Chondrocyte (in vitro differentiated cells): ENCODE measurements around the gene PTDSS2. TPM values are rescaled to one million over a fixed set of nuclear protein-coding genes. Genes with fewer than 3 reads are reported as not detected.

Source experiments
- DNase-seq: peaks from one replicate; pipeline ENCODE4 v3.0.0; 2021; ENCODE audit warnings: mixed read lengths, low spot score
- H3K27ac Mint-ChIP-seq: one replicate; pipeline ENCODE4 v1.8.0; 2021; ENCODE audit warnings: mild to moderate bottlenecking, moderate library complexity, mixed read lengths; ENCODE audit not compliant: unreplicated experiment
- H3K27me3 Mint-ChIP-seq: 2 replicates; pipeline ENCODE4 v1.8.0; 2021; ENCODE audit warnings: low read depth, mixed read lengths
- H3K36me3 Mint-ChIP-seq: 2 replicates; pipeline ENCODE4 v1.8.0; 2021; ENCODE audit warnings: low read depth, mixed read lengths
- H3K4me1 Mint-ChIP-seq: 2 replicates; pipeline ENCODE4 v1.8.0; 2021; ENCODE audit warnings: low read depth, mild to moderate bottlenecking, mixed read lengths
- H3K4me3 Mint-ChIP-seq: one replicate; pipeline ENCODE4 v1.8.0; 2021; ENCODE audit warnings: mild to moderate bottlenecking, moderate library complexity, mixed read lengths; ENCODE audit not compliant: unreplicated experiment
- H3K9me3 Mint-ChIP-seq: 2 replicates; pipeline ENCODE4 v1.8.0; 2021; ENCODE audit warnings: low read depth, mixed read lengths
- CTCF ChIP-seq: fragments of 200-600 bp; sonication (generic); IDR thresholded peaks from 2 replicates; pipeline ENCODE4 v1.5.0; 2021; ENCODE audit warnings: antibody characterized with exemption, mild to moderate bottlenecking, moderate library complexity
- total RNA-seq: library from RNA; stranded (reverse); gene quantifications from 3 replicates; pipeline ENCODE4 v1.2.1, GENCODE V29; 2021

Gene PTDSS2
- total RNA-seq, 1 donor from 2014 or later, result 30.0 TPM

GRCh38 chr11:530960-531831 is 81.1 kb downstream of the PTDSS2 start:
- Mint-ChIP-seq H3K36me3 (no peaks in the 10 kb centered on the region), H3K4me1 (peaks cover 4% of the 10 kb centered on the region), H3K27me3 (no peaks in the 10 kb centered on the region), H3K27ac (no peak overlapping the region), H3K4me3 (no peak overlapping the region), H3K9me3 (no peaks in the 10 kb centered on the region)
- DNase-seq, result no peak
- no peak for TF ChIP-seq CTCF

GRCh38 chr11:531919-532526 is 81.9 kb downstream of the PTDSS2 start:
- Mint-ChIP-seq H3K36me3 (no peaks in the 10 kb centered on the region), H3K4me1 (peaks cover 7% of the 10 kb centered on the region), H3K27ac (peak overlapping the region; percentile 54), H3K27me3 (no peaks in the 10 kb centered on the region), H3K4me3 (peak overlapping the region; percentile 12), H3K9me3 (no peaks in the 10 kb centered on the region)
- DNase-seq, result no peak
- no peak for TF ChIP-seq CTCF

GRCh38 chr11:532527-532985 is 82.5 kb downstream of the PTDSS2 start:
- no peaks in the 10 kb centered on the region for H3K9me3 Mint-ChIP-seq

GRCh38 chr11:532986-533585 is 83.0 kb downstream of the PTDSS2 start:
- no peaks in the 10 kb centered on the region for H3K27me3 Mint-ChIP-seq
- peak; percentile 91 for DNase-seq
- H3K27ac Mint-ChIP-seq, result peak overlapping the region; percentile 8
- H3K4me1 Mint-ChIP-seq, result peaks cover 7% of the 10 kb centered on the region
- no peaks in the 10 kb centered on the region for H3K36me3 Mint-ChIP-seq
- H3K4me3 Mint-ChIP-seq, result no peak overlapping the region
- no peak for TF ChIP-seq CTCF
- no peaks in the 10 kb centered on the region for H3K9me3 Mint-ChIP-seq

More at GRCh38 chr11:532527-532985, 82.5 kb downstream of the PTDSS2 start:
- Mint-ChIP-seq H3K36me3 (no peaks in the 10 kb centered on the region), H3K27me3 (no peaks in the 10 kb centered on the region), H3K27ac (peak overlapping the region; percentile 54), H3K4me1 (peaks cover 7% of the 10 kb centered on the region), H3K4me3 (peak overlapping the region; percentile 12)
- peak; percentile 87 for DNase-seq
- no peak for TF ChIP-seq CTCF
